Body of pancreas (tissue), 4 donors: ENCODE results near the gene PTPRJ. TPM values are rescaled to one million over a fixed set of nuclear protein-coding genes. Genes with fewer than 3 reads are reported as not detected.
"Not testable (repeated sequence)": the region's sequence is repeated elsewhere in the genome, so short reads cannot be mapped to it uniquely, and the experiment has no call there.

Experiments
- ATAC-seq: fragments of 150-250 bp; one replicate; pipeline ENCODE4 v1.9.1; 2016
- DNase-seq, 4 donors: peaks; one replicate each; pipeline ENCODE4 v3.0.0-alpha.2; 2019
- H3K27ac ChIP-seq, 4 donors: fragments of 200-600 bp; sonication (generic); 1 replicate in 3 of 4; 2 replicates in 1 of 4; pipeline versions ENCODE4 v1.5.1 to v1.6.1; 2016 to 2019; ENCODE audit warnings: mild to moderate bottlenecking in 1 of 4, mixed read lengths in 1 of 4, moderate library complexity in 1 of 4
- H3K27me3 ChIP-seq, 2 donors: fragments of 200-600 bp; sonication (generic); one replicate each; pipeline ENCODE4 v1.6.0; 2016; ENCODE audit warnings: mild to moderate bottlenecking in 1 of 2
- H3K36me3 ChIP-seq, 2 donors: fragments of 200-600 bp; sonication (generic); replicated peaks in 1 of 2; 2 replicates each; pipeline ENCODE4 v1.5.1; 2016; ENCODE audit warnings: low read depth in 2 of 2; ENCODE audit not compliant: insufficient read depth in 1 of 2
- H3K4me1 ChIP-seq: fragments of 200-600 bp; sonication (generic); one replicate; pipeline ENCODE4 v1.6.0; 2016
- H3K4me3 ChIP-seq, 2 donors: fragments of 200-600 bp; sonication (generic); 1 replicate in 1 of 2; 2 replicates in 1 of 2; pipeline ENCODE4 v1.5.1; 2016 to 2019
- H3K9me3 ChIP-seq, 3 donors: fragments of 200-600 bp; sonication (generic); 1 replicate in 2 of 3; 2 replicates in 1 of 3; pipeline ENCODE4 v1.5.1; 2016
- CTCF ChIP-seq, 7 experiments: fragments of 450-650 bp in 4 of 7; fragments of 200-600 bp in 3 of 7; sonication (generic) in 3 of 7; IDR thresholded peaks; one replicate each; pipeline ENCODE4 v1.5.1; 2016 to 2019; ENCODE audit warnings: antibody characterized with exemption in 7 of 7
- POLR2A ChIP-seq, 3 donors: fragments of 450-650 bp; IDR thresholded peaks; one replicate each; pipeline ENCODE4 v1.6.1; 2016; ENCODE audit warnings: antibody characterized with exemption in 3 of 3, mild to moderate bottlenecking in 2 of 3
- WGBS, 2 donors: methylation state at CpG; one replicate each; pipeline ENCODE4 v1.1.5; 2017; 5-methylcytosine and 5-hydroxymethylcytosine counted together
- intact Hi-C: fragments of 100-400 bp; cut with DNase I; formaldehyde crosslinking; loops from one replicate; pipeline ENCODE4 v1.15.1; 2023
- total RNA-seq, 2 donors: library from RNA; depleted of rRNA; stranded (reverse); fragments of >200 nt; gene quantifications; one replicate each; pipeline ENCODE4 v1.1.0, GENCODE V29; 2016

The PTPRJ gene
- total RNA-seq, 2 donors from 2014 or later: 10.9 to 17.1 TPM

- WGBS, 2 donors: 65% methylated on average over 6 of the region's 6 CpGs
- no peak for DNase-seq
Measured at GRCh38 chr11:48180627-48181026, 200.3 kb downstream of the PTPRJ start.

GRCh38 chr11:48182860-48183526 is 202.6 kb downstream of the PTPRJ start:
- 38 to 60% methylated on average over 4 of the region's 4 CpGs for WGBS, 2 donors
- TF ChIP-seq POLR2A (IDR thresholded peaks at IDR 0.05): no peak
- no peak for TF ChIP-seq CTCF (IDR thresholded peaks at IDR 0.05)

More at GRCh38 chr11:48180627-48181026, 200.3 kb downstream of the PTPRJ start:
- Histone ChIP-seq H3K4me1 (no peaks in the 10 kb centered on the region), H3K27me3 (no peaks in the 10 kb centered on the region), H3K9me3 (no peaks in the 10 kb centered on the region), H3K36me3 (no peaks in the 10 kb centered on the region), H3K4me3 (no peak overlapping the region), H3K27ac (no peak overlapping the region)
- intact Hi-C loops: no loop called here
- ATAC-seq: no peak
- TF ChIP-seq CTCF (IDR thresholded peaks at IDR 0.05) (no peak), POLR2A (IDR thresholded peaks at IDR 0.05) (no peak)

GRCh38 chr11:48184452-48184851 is 204.1 kb downstream of the PTPRJ start:
- no peaks in the 10 kb centered on the region for H3K4me1 ChIP-seq
- H3K9me3 ChIP-seq: no peaks in the 10 kb centered on the region
- H3K36me3 ChIP-seq: no peaks in the 10 kb centered on the region
- no peak overlapping the region for H3K4me3 ChIP-seq
- no peak for TF ChIP-seq POLR2A (IDR thresholded peaks at IDR 0.05)
- TF ChIP-seq CTCF (IDR thresholded peaks at IDR 0.05): no peak
- DNase-seq (no peak), ATAC-seq (no peak)
- H3K27me3 ChIP-seq: no peaks in the 10 kb centered on the region
- H3K27ac ChIP-seq: no peak overlapping the region
- intact Hi-C loops: no loop called here

More at GRCh38 chr11:48182860-48183526, 202.6 kb downstream of the PTPRJ start:
- H3K4me1 ChIP-seq: no peaks in the 10 kb centered on the region
- DNase-seq: no peak
- H3K4me3 ChIP-seq: no peak overlapping the region
- no peak for ATAC-seq
- no peaks in the 10 kb centered on the region for H3K27me3 ChIP-seq
- intact Hi-C loops: no loop called here
- H3K36me3 ChIP-seq: no peaks in the 10 kb centered on the region
- no peak overlapping the region for H3K27ac ChIP-seq
- no peaks in the 10 kb centered on the region for H3K9me3 ChIP-seq

DNA sequence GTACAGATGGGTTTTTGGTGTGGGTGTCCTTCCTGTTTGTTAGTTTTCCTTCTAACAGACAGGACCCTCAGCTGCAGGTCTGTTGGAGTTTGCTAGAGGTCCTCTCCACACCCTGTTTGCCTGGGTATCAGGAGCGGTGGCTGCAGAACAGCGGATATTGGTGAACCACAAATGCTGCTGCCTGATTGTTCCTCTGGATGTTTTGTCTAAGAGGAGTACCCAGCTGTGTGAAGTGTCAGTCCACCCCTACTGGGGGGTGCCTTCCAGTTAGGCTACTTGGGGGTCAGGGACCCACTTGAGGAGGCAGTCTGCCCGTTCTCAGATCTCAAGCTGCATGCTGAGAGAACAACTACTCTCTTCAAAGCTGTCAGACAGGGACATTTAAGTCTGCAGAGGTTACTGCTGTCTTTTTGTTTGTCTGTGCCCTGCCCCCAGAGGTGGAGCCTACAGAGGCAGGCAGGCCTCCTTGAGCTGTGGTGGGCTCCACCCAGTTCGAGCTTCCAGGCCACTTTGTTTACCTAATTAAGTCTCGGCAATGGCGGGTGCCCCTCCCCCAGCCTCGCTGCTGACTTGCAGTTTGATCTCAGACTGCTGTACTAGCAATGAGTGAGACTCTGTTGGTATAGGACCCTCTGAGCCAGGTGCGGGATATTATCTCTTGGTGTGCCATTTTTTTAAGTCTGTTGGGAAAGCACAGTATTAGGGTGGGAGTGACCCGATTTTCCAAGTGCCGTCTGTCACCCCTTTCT is 210.7 kb downstream of the PTPRJ start:
- 46 to 53% methylated on average over 8 to 10 of the region's 10 CpGs for WGBS, 2 donors
- ATAC-seq, DNase-seq, H3K36me3 ChIP-seq, H3K9me3 ChIP-seq, H3K4me1 ChIP-seq, H3K4me3 ChIP-seq, H3K27me3 ChIP-seq, H3K27ac ChIP-seq, intact Hi-C loops: not testable (repeated sequence)

DNA sequence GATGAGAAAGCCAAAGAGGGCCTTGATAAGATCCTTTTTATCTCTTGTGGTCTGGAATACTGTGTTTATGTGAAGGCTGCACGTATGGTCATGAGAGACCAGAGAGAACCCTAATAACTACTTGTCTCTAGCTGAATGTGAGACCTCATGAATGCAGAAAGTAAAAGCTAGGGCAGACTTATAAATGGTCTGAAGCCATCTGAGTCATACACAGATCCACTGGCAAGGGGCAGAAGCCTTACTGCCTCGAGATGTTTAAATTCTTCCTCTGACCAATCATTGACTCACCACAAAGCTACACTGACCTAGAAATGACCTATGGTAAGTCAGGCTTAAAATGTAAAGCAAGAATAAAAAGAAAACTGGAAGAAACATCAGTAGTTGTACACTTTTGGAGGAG is 213.5 kb downstream of the PTPRJ start:
- no peak for TF ChIP-seq POLR2A (IDR thresholded peaks at IDR 0.05)
- TF ChIP-seq CTCF (IDR thresholded peaks at IDR 0.05): no peak
- ATAC-seq (no peak), DNase-seq (no peak)
- H3K36me3 ChIP-seq: no peaks in the 10 kb centered on the region
- H3K27ac ChIP-seq: no peak overlapping the region
- H3K27me3 ChIP-seq: no peaks in the 10 kb centered on the region
- no peaks in the 10 kb centered on the region for H3K9me3 ChIP-seq
- H3K4me1 ChIP-seq: no peaks in the 10 kb centered on the region
- H3K4me3 ChIP-seq: no peak overlapping the region
- WGBS, 2 donors: 40 to 42% methylated on average over 2 of the region's 2 CpGs
- intact Hi-C loops: no loop called here
